Gastroesophageal sphincter (tissue), 4 donors: Measurements from ENCODE around the gene WTIP. TPM values are rescaled to one million over a fixed set of nuclear protein-coding genes. Genes with fewer than 3 reads are reported as not detected.
"Not testable (repeated sequence)": the region's sequence is repeated elsewhere in the genome, so short reads cannot be mapped to it uniquely, and the experiment has no call there.

Experiments
- ATAC-seq: fragments of 150-250 bp; one replicate; pipeline ENCODE4 v1.9.1; 2016; ENCODE audit warnings: mild to moderate bottlenecking, moderate library complexity
- H3K27ac ChIP-seq, 4 donors: fragments of 200-600 bp; sonication (generic) in 3 of 4; 1 replicate in 3 of 4; 2 replicates in 1 of 4; pipeline ENCODE4 v1.5.1; 2016 to 2019
- H3K27me3 ChIP-seq: fragments of 200-600 bp; sonication (generic); one replicate; pipeline ENCODE4 v1.5.1; 2019
- H3K36me3 ChIP-seq, 2 donors: fragments of 200-600 bp; sonication (generic); one replicate each; pipeline ENCODE4 v1.5.1; 2019; ENCODE audit warnings: control low read depth in 1 of 2
- H3K4me1 ChIP-seq, 3 donors: fragments of 200-600 bp; sonication (generic); 1 replicate in 2 of 3; 2 replicates in 1 of 3; pipeline ENCODE4 v1.5.1; 2016 to 2019; ENCODE audit warnings: control low read depth in 2 of 3
- H3K4me3 ChIP-seq, 2 donors: fragments of 200-600 bp; sonication (generic); one replicate each; pipeline ENCODE4 v1.5.1; 2019; ENCODE audit warnings: mild to moderate bottlenecking in 1 of 2, moderate library complexity in 1 of 2
- H3K9me3 ChIP-seq, 3 donors: fragments of 200-600 bp; sonication (generic); one replicate each; pipeline ENCODE4 v1.5.1; 2017 to 2019; ENCODE audit warnings: control low read depth in 2 of 3
- CTCF ChIP-seq, 4 experiments: fragments of 200-600 bp in 2 of 4; fragments of 450-650 bp in 2 of 4; sonication (generic) in 1 of 4; IDR thresholded peaks; one replicate each; pipeline ENCODE4 v1.5.1; 2017 to 2019; ENCODE audit warnings: antibody characterized with exemption in 4 of 4, mild to moderate bottlenecking in 2 of 4, moderate library complexity in 2 of 4
- EP300 ChIP-seq: sonication (generic); formaldehyde crosslinking; IDR thresholded peaks from one replicate; pipeline ENCODE4 v1.6.1; 2017; ENCODE audit warnings: antibody characterized with exemption, mild to moderate bottlenecking
- POLR2A ChIP-seq, 2 donors: fragments of 450-650 bp; IDR thresholded peaks; one replicate each; pipeline ENCODE4 v1.6.1; 2017; ENCODE audit warnings: antibody characterized with exemption in 2 of 2, mild to moderate bottlenecking in 2 of 2, moderate library complexity in 1 of 2
- POLR2AphosphoS5 ChIP-seq: sonication (generic); formaldehyde crosslinking; IDR thresholded peaks from one replicate; pipeline ENCODE4 v1.6.1; 2017; ENCODE audit warnings: antibody characterized with exemption
- WGBS, 2 donors: methylation state at CpG; one replicate each; pipeline ENCODE4 v1.1.5; 2018; ENCODE audit warnings: low coverage in 1 of 2; 5-methylcytosine and 5-hydroxymethylcytosine counted together
- total RNA-seq, 4 donors: library from RNA; depleted of rRNA; stranded (reverse); fragments of >200 nt; gene quantifications; one replicate each; pipeline ENCODE4 v1.1.0, GENCODE V29; 2016

The WTIP gene
- total RNA-seq, 4 donors from 2014 or later: 18.8 to 59.6 (median 43.6) TPM

GRCh38 chr19:34459614-34460013 is 21.9 kb upstream of the WTIP start:
- ATAC-seq: no peak
- peaks cover 0 to 8% (median 0%) of the 10 kb centered on the region in 3 donors for H3K4me1 ChIP-seq
- WGBS, 2 donors: 88% methylated on average over 2 of the region's 2 CpGs; no CpG with 5 or more reads in 1 of the 2 donors
- no peaks in the 10 kb centered on the region for H3K9me3 ChIP-seq
- H3K36me3 ChIP-seq: peaks cover 3 to 97% of the 10 kb centered on the region in 2 donors
- H3K4me3 ChIP-seq: no peak overlapping the region
- TF ChIP-seq EP300: no peak
- no peak for TF ChIP-seq CTCF (IDR thresholded peaks at IDR 0.05)
- TF ChIP-seq POLR2AphosphoS5: no peak
- TF ChIP-seq POLR2A (IDR thresholded peaks at IDR 0.05): no peak
- H3K27ac ChIP-seq: no peak overlapping the region
- no peaks in the 10 kb centered on the region for H3K27me3 ChIP-seq

- no peak for TF ChIP-seq CTCF (IDR thresholded peaks at IDR 0.05)
- no peak for TF ChIP-seq EP300
- no peak for TF ChIP-seq POLR2A (IDR thresholded peaks at IDR 0.05)
- TF ChIP-seq POLR2AphosphoS5: no peak
- Histone ChIP-seq H3K27me3 (no peaks in the 10 kb centered on the region), H3K27ac (peak overlapping the region in 1 of 4 donors; percentile 42), H3K4me1 (peaks cover 0 to 8% (median 0%) of the 10 kb centered on the region in 3 donors), H3K36me3 (peaks cover 3 to 97% of the 10 kb centered on the region in 2 donors), H3K4me3 (no peak overlapping the region), H3K9me3 (no peaks in the 10 kb centered on the region)
- 63 to 85% methylated on average over 4 to 5 of the region's 5 CpGs for WGBS, 2 donors
- peak; percentile 41 for ATAC-seq
These were observed 20.0 kb upstream of the WTIP start for GRCh38 chr19:34461375-34462100.

DNA sequence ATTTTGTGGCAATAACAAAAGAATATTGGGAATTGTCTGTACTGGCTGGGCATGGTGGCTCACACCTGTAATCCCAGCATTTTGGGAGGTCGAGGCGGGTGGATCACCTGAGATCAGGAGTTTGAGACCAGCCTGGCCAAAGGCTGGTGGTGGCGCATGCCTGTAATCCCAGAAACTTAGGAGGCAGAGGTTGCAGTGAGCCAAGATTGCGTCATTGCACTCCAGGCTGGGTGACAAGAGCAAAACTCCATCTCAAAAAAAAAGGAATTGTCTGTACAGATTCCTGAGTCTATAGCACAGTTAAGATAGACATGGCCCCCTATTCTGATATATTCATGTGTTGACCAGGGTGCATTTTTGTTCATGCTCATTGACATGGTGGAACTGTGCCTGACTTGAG is 16.8 kb upstream of the WTIP start:
- H3K36me3 ChIP-seq: peaks cover 3 to 100% of the 10 kb centered on the region in 2 donors
- not testable (repeated sequence) for H3K4me1 ChIP-seq, H3K27ac ChIP-seq, ATAC-seq, H3K27me3 ChIP-seq, H3K4me3 ChIP-seq, H3K9me3 ChIP-seq
- 94 to 98% methylated on average over 4 of the region's 4 CpGs for WGBS, 2 donors

DNA sequence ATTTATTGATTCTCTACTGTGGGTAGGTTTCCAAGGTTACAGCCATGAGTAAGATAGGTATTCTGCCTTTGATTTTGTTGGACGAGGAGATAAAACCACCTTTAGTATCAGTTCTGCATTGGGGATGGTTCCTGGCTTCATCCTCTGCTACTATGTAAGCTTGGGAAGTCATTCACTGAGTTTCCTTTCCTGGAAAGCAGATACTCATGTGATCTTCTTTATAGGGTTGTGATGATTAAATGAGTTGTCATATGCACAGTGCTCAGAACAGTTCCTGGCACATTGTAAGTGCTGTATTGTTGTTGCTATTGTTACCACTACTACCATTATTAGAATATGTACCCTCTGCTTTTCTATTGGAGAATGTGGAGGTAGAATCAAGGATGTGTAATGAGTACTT is 13.1 kb upstream of the WTIP start:
- ATAC-seq: no peak
- Histone ChIP-seq H3K4me3 (no peak overlapping the region), H3K27me3 (no peaks in the 10 kb centered on the region), H3K4me1 (no peaks in the 10 kb centered on the region), H3K9me3 (no peaks in the 10 kb centered on the region), H3K36me3 (peaks cover 3 to 100% of the 10 kb centered on the region in 2 donors), H3K27ac (no peak overlapping the region)
- WGBS, 2 donors: 78% methylated on average over 1 of the region's 1 CpG; no CpG with 5 or more reads in 1 of the 2 donors
- no peak for TF ChIP-seq POLR2AphosphoS5
- TF ChIP-seq EP300: no peak
- TF ChIP-seq CTCF (IDR thresholded peaks at IDR 0.05): no peak
- no peak for TF ChIP-seq POLR2A (IDR thresholded peaks at IDR 0.05)

DNA sequence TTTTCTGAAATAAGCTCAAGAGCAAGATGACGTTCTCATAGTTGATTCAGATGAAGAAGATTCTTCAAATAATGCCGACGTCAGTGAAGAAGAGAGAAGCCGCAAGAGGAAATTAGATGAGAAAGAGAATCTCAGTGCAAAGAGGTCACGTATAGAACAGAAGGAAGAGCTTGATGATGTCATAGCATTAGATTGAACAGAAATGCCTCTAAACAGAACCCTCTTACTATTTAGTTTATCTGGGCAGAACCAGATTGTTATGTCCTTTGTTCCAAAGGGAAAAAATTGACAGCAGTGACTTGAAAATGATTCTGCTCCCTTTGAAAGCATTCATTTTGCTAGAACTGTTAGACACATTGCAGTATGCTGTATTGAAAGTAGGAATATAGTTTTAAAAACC is 12.5 kb upstream of the WTIP start:
- not testable (repeated sequence) for H3K27me3 ChIP-seq, H3K27ac ChIP-seq, ATAC-seq, H3K4me3 ChIP-seq, H3K9me3 ChIP-seq, H3K4me1 ChIP-seq
- peaks cover 0 to 98% of the 10 kb centered on the region in 2 donors for H3K36me3 ChIP-seq
- 72 to 73% methylated on average over 2 to 5 of the region's 5 CpGs for WGBS, 2 donors

- H3K9me3 ChIP-seq: no peaks in the 10 kb centered on the region
- no peak overlapping the region for H3K27ac ChIP-seq
- no peak for ATAC-seq
- H3K27me3 ChIP-seq: no peaks in the 10 kb centered on the region
- no peak overlapping the region for H3K4me3 ChIP-seq
- 80 to 84% methylated on average over 7 of the region's 8 CpGs for WGBS, 2 donors
- H3K36me3 ChIP-seq: peaks cover 0 to 67% of the 10 kb centered on the region in 2 donors
- peaks cover 0 to 19% (median 8%) of the 10 kb centered on the region in 3 donors for H3K4me1 ChIP-seq
- TF ChIP-seq CTCF (IDR thresholded peaks at IDR 0.05) (no peak), EP300 (no peak), POLR2A (IDR thresholded peaks at IDR 0.05) (no peak), POLR2AphosphoS5 (no peak)
These were observed 9.5 kb upstream of the WTIP start for GRCh38 chr19:34471906-34472700.
